Skeletal muscle cell (primary cell): ENCODE results near the gene RPL38.

Experiments used
- DNase-seq: peaks from one replicate; pipeline ENCODE4 v3.0.0-alpha.2; 2010; ENCODE audit warnings: low read depth
- H3K4me3 ChIP-seq: 2 replicates; pipeline ENCODE4 v1.5.1; 2011; ENCODE audit warnings: low read depth, mild to moderate bottlenecking, control low read depth, low read length, moderate library complexity

The RPL38 gene

DNA sequence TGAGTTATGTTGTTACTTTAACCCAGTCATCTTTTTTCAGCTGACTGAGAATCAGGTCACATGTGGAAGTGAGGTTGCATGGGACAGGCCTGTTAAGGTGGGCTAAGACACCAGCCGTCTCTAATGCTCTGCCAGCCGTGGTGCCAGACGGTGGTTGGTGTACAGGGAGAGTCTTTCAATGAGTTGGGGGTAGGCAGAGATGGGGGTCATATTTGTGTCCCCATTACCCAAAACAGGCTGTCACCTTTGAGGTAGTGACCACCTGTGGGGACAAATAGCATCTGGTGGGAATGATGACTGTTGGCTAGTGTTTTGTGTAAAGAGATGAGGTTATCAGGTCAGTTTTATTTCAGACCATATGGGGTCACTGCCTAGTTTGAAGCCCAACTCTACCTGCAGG, 1.8 kb downstream of the RPL38 start:
- peak overlapping the region; percentile 9 for H3K4me3 ChIP-seq
- no peak for DNase-seq

DNA sequence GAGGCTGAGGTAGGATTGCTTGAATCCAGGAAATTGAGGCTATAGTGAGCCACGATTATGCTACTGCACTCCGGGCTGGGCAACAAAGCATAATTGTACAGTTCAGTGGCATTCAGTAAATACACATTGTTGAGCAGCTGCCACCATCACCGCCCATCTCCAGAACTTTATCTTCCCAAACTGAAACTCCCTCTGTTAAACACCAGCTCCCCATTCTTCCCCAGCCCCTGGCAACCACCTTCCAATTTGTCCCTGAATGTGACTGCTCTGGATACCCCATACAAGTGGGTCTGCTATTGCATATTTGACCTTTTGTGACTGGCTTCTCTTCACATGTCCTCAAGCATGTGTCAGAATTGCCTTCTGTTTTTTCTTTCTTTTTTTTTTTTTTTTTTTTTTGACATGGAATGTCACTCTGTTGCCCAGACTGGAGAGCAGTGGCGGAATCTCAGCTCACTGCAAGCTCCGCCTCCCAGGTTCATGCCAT, 2.9 kb downstream of the RPL38 start:
- DNase-seq, result no peak
- no peak overlapping the region for H3K4me3 ChIP-seq

DNA sequence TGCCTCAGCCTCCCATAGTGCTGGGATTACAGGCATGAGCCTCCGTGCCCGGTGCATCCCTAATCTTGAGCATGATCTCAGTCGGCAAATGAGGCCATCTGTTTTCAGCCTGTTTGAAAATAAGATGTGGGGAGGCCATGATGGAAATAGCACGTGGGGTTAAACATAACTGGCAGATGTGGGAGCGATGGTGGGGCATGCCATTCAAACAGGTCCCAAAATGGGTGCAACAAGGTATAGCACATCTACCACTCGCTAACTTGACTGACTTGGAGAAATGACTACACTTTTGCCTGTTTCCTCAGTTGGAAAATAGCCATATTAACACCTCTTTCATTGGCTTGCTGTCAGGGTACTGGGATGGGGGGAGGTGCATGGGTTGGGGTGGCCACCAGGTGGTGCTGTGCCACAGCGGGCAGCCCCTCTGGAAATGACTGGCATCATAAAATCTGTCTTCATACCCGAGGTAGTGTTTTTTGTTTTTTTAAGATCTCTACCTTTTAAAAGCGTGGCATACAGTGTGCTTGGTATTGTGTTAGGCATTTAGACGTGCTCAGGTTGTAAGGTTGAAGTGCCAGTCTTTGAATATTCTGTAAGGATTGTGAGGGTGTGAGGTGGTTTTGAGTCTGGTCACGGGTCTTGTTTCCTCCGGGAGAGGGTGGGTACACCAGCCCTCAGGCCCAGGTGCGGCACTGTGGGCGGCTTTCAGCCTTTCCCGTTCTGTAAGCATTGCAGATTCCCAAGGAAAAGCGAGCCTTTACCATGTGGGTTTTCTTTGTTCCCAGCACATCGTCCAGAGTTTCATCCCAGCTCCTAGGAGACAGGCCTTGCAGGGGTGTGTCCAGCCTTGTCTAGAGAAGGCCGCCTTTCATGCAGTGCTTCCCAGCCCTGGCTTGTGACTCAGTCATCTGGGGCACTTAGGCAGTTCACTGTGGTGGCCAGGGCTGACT, 7.0 kb downstream of the RPL38 start:
- DNase-seq, result no peak
- no peak overlapping the region for H3K4me3 ChIP-seq

DNA sequence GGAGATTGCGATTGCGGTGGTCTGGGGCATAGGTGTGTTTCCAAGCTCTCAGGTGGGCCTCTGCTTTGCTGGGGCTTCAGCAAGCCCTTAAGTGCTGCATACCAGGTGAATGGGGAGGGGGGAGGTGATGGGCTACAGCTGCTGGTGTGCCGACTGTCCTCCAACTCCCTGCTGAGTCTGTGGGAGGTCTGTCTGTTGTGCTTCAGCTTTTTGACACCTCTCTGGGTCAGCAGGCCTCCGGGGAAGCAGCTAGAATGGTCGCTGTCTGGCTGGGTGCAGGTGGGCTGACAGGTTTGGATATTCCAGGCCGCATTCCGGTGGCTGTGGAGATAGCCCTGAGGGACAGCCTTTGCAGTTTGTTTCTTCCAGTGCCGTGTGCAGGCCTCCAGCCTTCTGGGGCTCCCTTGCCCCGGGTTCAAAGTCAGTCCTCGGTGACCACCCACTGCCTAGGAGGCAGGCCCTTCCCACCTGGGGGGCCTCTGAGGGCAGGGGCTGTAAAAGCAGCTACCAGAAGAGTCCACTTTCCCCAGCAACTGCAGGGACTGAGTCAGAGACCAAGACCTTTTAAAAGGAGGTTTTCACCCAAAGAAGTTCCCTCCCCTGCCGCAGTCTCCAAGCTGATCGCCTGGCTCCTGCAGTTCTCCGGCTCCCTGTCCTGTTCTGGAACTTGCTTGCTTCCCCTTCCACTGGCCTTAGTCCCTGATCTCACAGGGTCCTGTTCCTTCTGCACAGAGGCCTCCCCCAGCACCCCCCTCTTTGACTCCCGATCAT, 7.8 kb downstream of the RPL38 start:
- DNase-seq, result no peak
- H3K4me3 ChIP-seq, result peak overlapping the region; percentile 62

- no peak for DNase-seq
- H3K4me3 ChIP-seq, result peak overlapping the region; percentile 62
Observed at GRCh38 chr17:74211912-74212208, 8.4 kb downstream of the RPL38 start.

DNA sequence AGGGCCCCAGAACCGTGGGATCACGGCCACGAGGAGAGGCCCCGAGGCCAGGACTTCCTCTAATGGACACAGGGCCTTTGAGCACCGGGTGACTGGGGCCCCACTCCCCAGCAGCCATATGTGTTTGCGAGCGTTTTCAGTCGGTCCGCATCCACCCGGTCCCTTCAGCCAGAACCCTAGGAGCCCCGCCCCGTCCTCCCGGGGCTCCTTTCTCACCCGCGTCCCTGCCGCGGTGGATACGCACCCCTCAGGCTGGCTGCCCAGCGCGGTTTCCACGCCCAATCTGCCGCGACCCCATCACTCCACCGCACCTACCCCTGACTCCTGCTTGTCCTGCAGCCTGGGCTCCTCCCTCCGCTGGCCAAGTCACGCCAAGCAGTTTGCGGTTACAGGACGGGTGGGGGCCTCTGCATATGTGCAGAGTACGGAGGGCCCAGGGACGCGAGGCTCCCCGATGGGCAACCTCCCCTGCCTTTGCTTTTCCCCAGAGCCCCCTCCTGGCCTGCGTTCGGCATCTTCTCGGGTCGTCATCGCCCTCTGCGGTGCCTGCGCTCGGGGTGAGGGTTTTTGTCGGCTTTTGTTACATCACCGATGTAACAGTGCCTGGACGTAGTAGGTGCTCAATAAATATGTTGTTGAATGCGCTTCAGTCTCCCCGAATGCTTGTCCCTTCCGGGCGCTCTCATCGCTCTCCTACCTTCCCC, 8.9 kb downstream of the RPL38 start:
- peak overlapping the region; percentile 62 for H3K4me3 ChIP-seq
- no peak for DNase-seq

DNA sequence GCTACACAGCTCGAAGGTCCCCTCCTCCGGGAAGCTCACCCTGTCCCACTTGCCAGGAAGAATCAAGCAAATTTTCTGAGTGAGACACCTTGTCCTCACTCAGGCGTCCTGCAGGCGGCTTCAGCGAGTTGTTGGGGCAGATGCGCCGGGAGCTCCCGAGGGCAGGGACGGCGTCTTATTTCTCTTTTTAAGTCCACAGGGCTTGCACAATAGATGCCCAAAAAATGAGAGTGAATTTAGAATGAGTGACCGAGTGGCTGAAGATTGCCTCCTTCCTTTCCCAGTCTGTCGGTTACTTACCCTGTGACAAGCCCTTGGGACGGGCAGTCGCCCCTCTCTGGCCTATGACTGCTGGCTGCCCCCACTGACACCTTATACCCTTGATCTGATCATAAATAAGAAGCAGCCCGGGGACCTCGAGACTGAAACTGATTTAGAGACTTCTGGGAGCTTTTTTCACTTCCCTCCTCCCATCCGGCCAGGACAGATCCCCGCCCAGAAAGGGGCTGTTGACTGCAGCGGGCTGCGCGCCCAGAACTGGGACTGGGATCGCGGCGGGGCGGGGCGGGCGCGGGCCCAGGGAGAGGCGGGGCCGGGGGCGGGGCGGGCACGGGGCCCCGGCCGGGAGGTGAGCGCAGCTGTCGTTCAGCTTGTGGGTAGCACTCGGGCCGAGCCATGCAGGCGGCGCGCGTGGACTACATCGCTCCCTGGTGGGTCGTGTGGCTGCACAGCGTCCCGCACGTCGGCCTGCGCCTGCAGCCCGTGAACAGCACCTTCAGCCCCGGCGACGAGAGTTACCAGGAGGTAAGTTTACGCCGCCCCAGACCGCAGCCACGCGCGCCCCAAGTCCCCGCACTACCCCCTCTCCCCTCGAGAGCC, 9.7 kb downstream of the RPL38 start, which contains the start of gene TTYH2:
TTYH2 (plus strand) TSS at position 659 of the 879 bp plus-strand sequence; CDS start at position 676, 17 bp downstream.
- DNase-seq, result peak; percentile 56
- H3K4me3 ChIP-seq, result peak within 1 kb of the TSS; percentile 62

- peak overlapping the region; percentile 62 for H3K4me3 ChIP-seq
- no peak for DNase-seq
Observed at GRCh38 chr17:74213861-74214391, 10.4 kb downstream of the RPL38 start.

GRCh38 chr17:74214484-74215341, 11.2 kb downstream of the RPL38 start:
- peak overlapping the region; percentile 62 for H3K4me3 ChIP-seq
- DNase-seq, result no peak

- DNase-seq, result no peak
Observed at GRCh38 chr17:74215342-74215727, 11.9 kb downstream of the RPL38 start.

GRCh38 chr17:74216505-74216904, 13.0 kb downstream of the RPL38 start:
- no peak overlapping the region for H3K4me3 ChIP-seq
- no peak for DNase-seq

More at GRCh38 chr17:74215342-74215727, 11.9 kb downstream of the RPL38 start:
- no peak overlapping the region for H3K4me3 ChIP-seq

GRCh38 chr17:74217037-74217730, 13.7 kb downstream of the RPL38 start:
- H3K4me3 ChIP-seq, result no peak overlapping the region
- no peak for DNase-seq

GRCh38 chr17:74217888-74218287, 14.4 kb downstream of the RPL38 start:
- no peak overlapping the region for H3K4me3 ChIP-seq
- no peak for DNase-seq

DNA sequence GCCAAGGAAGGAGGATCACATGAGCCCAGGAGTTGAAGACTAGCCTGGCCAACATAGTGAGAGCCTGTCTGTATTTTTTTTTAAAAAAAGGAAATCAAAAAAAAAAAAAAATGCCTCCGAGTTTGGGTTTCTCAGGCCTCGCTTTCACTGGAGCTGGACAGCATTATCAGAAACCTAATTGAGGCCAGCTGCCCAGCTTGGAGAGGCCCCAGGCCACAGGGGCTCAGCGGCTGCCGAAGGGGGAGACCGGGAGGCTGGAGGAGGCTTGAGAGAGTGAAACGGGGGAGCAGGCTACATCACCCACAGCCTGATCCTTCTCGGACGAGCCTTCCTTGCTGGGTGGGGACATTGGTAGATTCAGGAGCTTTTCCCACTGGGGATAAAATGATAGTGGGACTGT, 15.0 kb downstream of the RPL38 start:
- H3K4me3 ChIP-seq, result no peak overlapping the region

DNA sequence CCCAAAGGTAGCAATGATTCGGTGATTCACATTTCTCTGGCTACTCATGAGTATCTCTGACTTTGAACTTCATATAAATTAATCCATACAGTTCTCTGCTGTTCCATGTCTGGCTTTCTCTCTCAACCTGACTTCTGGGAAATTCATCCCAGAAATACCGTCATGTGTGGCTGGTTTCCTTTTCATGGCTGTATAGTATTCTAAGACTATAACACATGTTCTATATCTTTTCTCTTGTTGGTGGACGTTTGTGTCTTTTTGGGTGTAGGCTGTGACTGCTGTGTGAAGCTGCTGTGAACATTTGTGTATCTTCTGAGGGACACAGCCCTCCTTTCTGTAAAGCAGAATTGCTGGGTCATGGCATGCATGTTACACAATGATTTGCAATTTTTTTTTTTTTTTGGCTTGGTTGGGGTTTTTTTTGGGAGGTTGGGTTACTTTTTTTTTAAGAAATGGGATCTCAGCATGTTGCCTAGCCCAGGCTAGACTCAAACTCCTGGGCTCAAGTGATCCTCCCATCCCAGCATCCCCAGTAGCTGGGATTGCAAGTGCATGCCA, 16.2 kb downstream of the RPL38 start:
- no peak overlapping the region for H3K4me3 ChIP-seq

More for the DNA sequence above, 15.0 kb downstream of the RPL38 start:
- DNase-seq, result no peak

GRCh38 chr17:74220219-74220618, 16.7 kb downstream of the RPL38 start:
- DNase-seq, result no peak
- no peak overlapping the region for H3K4me3 ChIP-seq

More for the DNA sequence above, 16.2 kb downstream of the RPL38 start:
- DNase-seq, result no peak
